Astrocyte (in vitro differentiated cells and primary cell): ENCODE data around the gene LHPP. TPM values are rescaled to one million over a fixed set of nuclear protein-coding genes. Genes with fewer than 3 reads are reported as not detected.

Source experiments
- total RNA-seq: library from RNA; stranded (reverse); gene quantifications from 2 replicates; pipeline ENCODE4 v1.2.1, GENCODE V29; 2021

LHPP gene
- total RNA-seq, 1 donor from 2014 or later, result 6.9 TPM

Other genes starting within 250 kb of the LHPP start
- 119 and 120 TPM in 2 replicates for gene OAT, start 42.9 kb upstream of the LHPP start, total RNA-seq
- 0.07 TPM in 1 of 2 replicates, not detected in the other for gene NKX1-2, start 11.8 kb upstream of the LHPP start, total RNA-seq